ENCODE data around the gene CRKL. TPM values are rescaled to one million over a fixed set of nuclear protein-coding genes. Genes with fewer than 3 reads are reported as not detected.

CRKL gene
- polyA plus RNA-seq, 1 of the 3 experiments (the other 2 are of a cell fraction) = 9.6 TPM

DNA sequence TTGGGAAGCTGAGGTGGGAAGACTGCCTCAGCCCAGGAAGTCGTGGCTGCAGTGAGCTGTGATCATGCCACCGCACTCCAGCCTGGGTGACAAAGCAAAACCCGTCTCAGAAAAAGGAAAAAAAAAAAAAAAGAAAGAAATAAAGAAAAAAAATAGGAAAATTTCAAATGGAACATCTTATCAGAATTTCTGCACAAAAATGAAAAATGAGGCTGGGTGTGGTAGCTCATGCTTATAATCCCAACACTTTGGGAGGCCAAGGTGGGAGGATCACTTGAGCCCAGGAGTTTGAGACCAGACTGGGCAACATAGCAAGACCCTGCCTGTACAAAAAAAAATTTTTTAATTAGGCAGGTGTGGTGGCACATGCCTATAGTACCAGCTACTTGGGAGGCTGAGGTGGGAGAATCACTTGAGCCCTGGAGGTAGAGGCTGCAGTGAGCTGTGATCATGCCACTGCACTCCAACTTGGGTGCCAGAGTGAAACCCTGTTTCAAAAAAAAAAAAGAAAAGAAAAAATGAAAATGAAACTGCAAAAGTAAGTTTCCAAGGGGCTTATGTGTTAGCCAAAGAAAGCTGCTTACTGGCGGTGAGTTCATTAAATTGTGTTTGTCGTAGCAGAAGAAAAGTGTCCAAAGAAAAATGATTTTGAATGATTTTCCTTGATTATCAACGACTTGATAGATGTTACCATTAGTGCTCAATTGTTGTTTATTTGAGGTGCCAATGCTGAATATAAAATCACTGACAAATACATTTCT lies 7.5 kb upstream of the CRKL start:
- WGBS (ENCODE audit: low lambda C conversion rate) = 81% methylated on average over 6 of the region's 6 CpGs
- Histone ChIP-seq H3K4me1 (ENCODE audit: control insufficient read depth in 1 of 2, insufficient read depth in 2 of 2, low read depth in 1 of 2, low read length in 1 of 2) (peaks cover 0 to 3% of the 10 kb centered on the region in 2 experiments; a peak in 2 of 4 replicates), H3K9me2 (no peaks in the 10 kb centered on the region), H3K79me2 (ENCODE audit: insufficient read depth) (no peaks in the 10 kb centered on the region), H4K20me1 (ENCODE audit: insufficient read depth) (no peaks in the 10 kb centered on the region), H3K9me3 (no peaks in the 10 kb centered on the region), H2AFZ (ENCODE audit: low read depth) (no peak overlapping the region), H3K36me3 (replicated peaks in 1 of 2; ENCODE audit: control insufficient read depth in 1 of 2, insufficient read depth in 2 of 2, low read length in 1 of 2) (no peaks in the 10 kb centered on the region), H3F3A (replicated peaks; ENCODE audit: insufficient read depth) (peaks cover 5% of the 10 kb centered on the region), H3K9ac (no peak overlapping the region), H3K27ac (ENCODE audit: low read depth in 2 of 2, low read length in 1 of 2) (no peak overlapping the region), H3K4me3 (ENCODE audit: low read depth in 2 of 2, low read length in 1 of 2) (no peak overlapping the region), H3K4me2 (no peak overlapping the region), H3K27me3 (ENCODE audit: insufficient read depth) (no peaks in the 10 kb centered on the region)
- DNase-seq = no peak
- TF ChIP-seq, protein P1, sequence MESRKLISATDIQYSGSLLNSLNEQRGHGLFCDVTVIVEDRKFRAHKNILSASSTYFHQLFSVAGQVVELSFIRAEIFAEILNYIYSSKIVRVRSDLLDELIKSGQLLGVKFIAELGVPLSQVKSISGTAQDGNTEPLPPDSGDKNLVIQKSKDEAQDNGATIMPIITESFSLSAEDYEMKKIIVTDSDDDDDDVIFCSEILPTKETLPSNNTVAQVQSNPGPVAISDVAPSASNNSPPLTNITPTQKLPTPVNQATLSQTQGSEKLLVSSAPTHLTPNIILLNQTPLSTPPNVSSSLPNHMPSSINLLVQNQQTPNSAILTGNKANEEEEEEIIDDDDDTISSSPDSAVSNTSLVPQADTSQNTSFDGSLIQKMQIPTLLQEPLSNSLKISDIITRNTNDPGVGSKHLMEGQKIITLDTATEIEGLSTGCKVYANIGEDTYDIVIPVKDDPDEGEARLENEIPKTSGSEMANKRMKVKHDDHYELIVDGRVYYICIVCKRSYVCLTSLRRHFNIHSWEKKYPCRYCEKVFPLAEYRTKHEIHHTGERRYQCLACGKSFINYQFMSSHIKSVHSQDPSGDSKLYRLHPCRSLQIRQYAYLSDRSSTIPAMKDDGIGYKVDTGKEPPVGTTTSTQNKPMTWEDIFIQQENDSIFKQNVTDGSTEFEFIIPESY (IDR thresholded peaks at IDR 0.05; ENCODE audit: borderline replicate concordance, low read depth) = no peak
- ChIA-PET POLR2A (no interaction called here), CTCF (no interaction called here)

DNA sequence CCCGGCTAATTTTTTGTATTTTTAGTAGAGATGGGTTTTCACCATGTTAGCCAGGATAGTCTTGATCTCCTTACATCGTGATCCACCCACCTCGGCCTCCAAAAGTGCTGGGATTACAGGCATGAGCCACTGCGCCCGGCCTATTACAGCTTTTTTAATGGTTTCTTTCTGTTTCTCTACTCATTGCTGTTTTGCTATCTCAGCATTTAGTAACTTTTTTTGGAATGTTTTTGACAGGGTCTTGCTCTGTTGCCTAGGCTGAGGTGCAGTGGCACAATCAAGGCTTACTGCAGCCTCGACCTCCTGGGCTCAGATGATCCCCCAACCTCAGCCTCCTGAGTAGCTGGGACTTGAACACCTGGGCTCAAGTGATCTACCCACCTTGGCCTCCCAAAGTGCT lies 4.7 kb upstream of the CRKL start:
- CTCF ChIA-PET = interaction anchor here (0.9 kb wide), 1 partner anchor 13 kb away, joined by 3 read pairs; no protein-coding TSS in a partner anchor
- TF ChIP-seq MEF2A (IDR thresholded peaks at IDR 0.05; ENCODE audit: borderline replicate concordance, low read depth) (no peak), SIN3A (IDR thresholded peaks at IDR 0.05; ENCODE audit: borderline replicate concordance, low read depth, low read length) (no peak), MXI1 (IDR thresholded peaks at IDR 0.05; ENCODE audit: low read depth, low read length) (no peak), YY1 (IDR thresholded peaks at IDR 0.05; ENCODE audit: low read depth) (no peak), TAF1 (IDR thresholded peaks at IDR 0.05; ENCODE audit: borderline replicate concordance, low read depth, low read length) (no peak), FOSL2 (IDR thresholded peaks at IDR 0.05; ENCODE audit: borderline replicate concordance, low read depth) (no peak), RCOR1 (IDR thresholded peaks at IDR 0.05; ENCODE audit: low read length) (no peak), RFX5 (IDR thresholded peaks at IDR 0.05; ENCODE audit: low read length) (no peak), EZH2phosphoT487 (IDR thresholded peaks at IDR 0.05; ENCODE audit: borderline replicate concordance, low read depth) (no peak), JUND (IDR thresholded peaks at IDR 0.05) (no peak), EP300 (IDR thresholded peaks at IDR 0.05; ENCODE audit: borderline replicate concordance in 1 of 2, low read depth in 1 of 2, low read length in 1 of 2) (no peak)
- TF ChIP-seq, protein P2, sequence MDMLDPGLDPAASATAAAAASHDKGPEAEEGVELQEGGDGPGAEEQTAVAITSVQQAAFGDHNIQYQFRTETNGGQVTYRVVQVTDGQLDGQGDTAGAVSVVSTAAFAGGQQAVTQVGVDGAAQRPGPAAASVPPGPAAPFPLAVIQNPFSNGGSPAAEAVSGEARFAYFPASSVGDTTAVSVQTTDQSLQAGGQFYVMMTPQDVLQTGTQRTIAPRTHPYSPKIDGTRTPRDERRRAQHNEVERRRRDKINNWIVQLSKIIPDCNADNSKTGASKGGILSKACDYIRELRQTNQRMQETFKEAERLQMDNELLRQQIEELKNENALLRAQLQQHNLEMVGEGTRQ (IDR thresholded peaks at IDR 0.05; ENCODE audit: borderline replicate concordance, low read depth, low read length) = no peak
- TF ChIP-seq, protein P3, sequence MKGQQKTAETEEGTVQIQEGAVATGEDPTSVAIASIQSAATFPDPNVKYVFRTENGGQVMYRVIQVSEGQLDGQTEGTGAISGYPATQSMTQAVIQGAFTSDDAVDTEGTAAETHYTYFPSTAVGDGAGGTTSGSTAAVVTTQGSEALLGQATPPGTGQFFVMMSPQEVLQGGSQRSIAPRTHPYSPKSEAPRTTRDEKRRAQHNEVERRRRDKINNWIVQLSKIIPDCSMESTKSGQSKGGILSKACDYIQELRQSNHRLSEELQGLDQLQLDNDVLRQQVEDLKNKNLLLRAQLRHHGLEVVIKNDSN (IDR thresholded peaks at IDR 0.05; ENCODE audit: borderline replicate concordance, low read depth) = no peak
- TF ChIP-seq, protein P4, sequence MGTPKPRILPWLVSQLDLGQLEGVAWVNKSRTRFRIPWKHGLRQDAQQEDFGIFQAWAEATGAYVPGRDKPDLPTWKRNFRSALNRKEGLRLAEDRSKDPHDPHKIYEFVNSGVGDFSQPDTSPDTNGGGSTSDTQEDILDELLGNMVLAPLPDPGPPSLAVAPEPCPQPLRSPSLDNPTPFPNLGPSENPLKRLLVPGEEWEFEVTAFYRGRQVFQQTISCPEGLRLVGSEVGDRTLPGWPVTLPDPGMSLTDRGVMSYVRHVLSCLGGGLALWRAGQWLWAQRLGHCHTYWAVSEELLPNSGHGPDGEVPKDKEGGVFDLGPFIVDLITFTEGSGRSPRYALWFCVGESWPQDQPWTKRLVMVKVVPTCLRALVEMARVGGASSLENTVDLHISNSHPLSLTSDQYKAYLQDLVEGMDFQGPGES (IDR thresholded peaks at IDR 0.05; ENCODE audit: low read depth, low read length) = no peak
- TF ChIP-seq, protein P5, sequence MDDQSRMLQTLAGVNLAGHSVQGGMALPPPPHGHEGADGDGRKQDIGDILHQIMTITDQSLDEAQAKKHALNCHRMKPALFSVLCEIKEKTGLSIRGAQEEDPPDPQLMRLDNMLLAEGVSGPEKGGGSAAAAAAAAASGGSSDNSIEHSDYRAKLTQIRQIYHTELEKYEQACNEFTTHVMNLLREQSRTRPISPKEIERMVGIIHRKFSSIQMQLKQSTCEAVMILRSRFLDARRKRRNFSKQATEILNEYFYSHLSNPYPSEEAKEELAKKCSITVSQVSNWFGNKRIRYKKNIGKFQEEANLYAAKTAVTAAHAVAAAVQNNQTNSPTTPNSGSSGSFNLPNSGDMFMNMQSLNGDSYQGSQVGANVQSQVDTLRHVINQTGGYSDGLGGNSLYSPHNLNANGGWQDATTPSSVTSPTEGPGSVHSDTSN (IDR thresholded peaks at IDR 0.05) = no peak
- TF ChIP-seq, protein P6, sequence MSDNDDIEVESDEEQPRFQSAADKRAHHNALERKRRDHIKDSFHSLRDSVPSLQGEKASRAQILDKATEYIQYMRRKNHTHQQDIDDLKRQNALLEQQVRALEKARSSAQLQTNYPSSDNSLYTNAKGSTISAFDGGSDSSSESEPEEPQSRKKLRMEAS (IDR thresholded peaks at IDR 0.05; ENCODE audit: low read depth) = no peak
- TF ChIP-seq, protein P7, sequence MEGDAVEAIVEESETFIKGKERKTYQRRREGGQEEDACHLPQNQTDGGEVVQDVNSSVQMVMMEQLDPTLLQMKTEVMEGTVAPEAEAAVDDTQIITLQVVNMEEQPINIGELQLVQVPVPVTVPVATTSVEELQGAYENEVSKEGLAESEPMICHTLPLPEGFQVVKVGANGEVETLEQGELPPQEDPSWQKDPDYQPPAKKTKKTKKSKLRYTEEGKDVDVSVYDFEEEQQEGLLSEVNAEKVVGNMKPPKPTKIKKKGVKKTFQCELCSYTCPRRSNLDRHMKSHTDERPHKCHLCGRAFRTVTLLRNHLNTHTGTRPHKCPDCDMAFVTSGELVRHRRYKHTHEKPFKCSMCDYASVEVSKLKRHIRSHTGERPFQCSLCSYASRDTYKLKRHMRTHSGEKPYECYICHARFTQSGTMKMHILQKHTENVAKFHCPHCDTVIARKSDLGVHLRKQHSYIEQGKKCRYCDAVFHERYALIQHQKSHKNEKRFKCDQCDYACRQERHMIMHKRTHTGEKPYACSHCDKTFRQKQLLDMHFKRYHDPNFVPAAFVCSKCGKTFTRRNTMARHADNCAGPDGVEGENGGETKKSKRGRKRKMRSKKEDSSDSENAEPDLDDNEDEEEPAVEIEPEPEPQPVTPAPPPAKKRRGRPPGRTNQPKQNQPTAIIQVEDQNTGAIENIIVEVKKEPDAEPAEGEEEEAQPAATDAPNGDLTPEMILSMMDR (IDR thresholded peaks at IDR 0.05) = no peak

More for the DNA sequence above, 4.7 kb upstream of the CRKL start:
- POLR2A ChIA-PET = interaction anchor here (0.6 kb wide), 1 partner anchor 25 kb away, joined by 3 read pairs; no protein-coding TSS in a partner anchor
- Histone ChIP-seq H2AFZ (ENCODE audit: low read depth) (no peak overlapping the region), H3K4me1 (ENCODE audit: control insufficient read depth in 1 of 2, insufficient read depth in 2 of 2, low read depth in 1 of 2, low read length in 1 of 2) (peaks cover 0 to 3% of the 10 kb centered on the region in 2 experiments; a peak in 1 of 4 replicates), H3K27me3 (ENCODE audit: insufficient read depth) (no peaks in the 10 kb centered on the region), H3K4me3 (ENCODE audit: low read depth in 2 of 2, low read length in 1 of 2) (no peak overlapping the region), H3K9me2 (no peaks in the 10 kb centered on the region), H3K4me2 (no peak overlapping the region), H3K79me2 (ENCODE audit: insufficient read depth) (peaks cover 3% of the 10 kb centered on the region), H4K20me1 (ENCODE audit: insufficient read depth) (no peaks in the 10 kb centered on the region), H3K9ac (no peak overlapping the region), H3K27ac (ENCODE audit: low read depth in 2 of 2, low read length in 1 of 2) (no peak overlapping the region), H3K36me3 (replicated peaks in 1 of 2; ENCODE audit: control insufficient read depth in 1 of 2, insufficient read depth in 2 of 2, low read length in 1 of 2) (no peaks in the 10 kb centered on the region), H3F3A (replicated peaks; ENCODE audit: insufficient read depth) (no peaks in the 10 kb centered on the region), H3K9me3 (no peaks in the 10 kb centered on the region)
- DNase-seq = no peak
- WGBS (ENCODE audit: low lambda C conversion rate) = 80% methylated on average over 6 of the region's 6 CpGs
